Sciatic nerve (tissue), 2 donors: Measurements from ENCODE around the gene TMEM131. TPM values are rescaled to one million over a fixed set of nuclear protein-coding genes. Genes with fewer than 3 reads are reported as not detected.
"Not testable (repeated sequence)": the region's sequence is repeated elsewhere in the genome, so short reads cannot be mapped to it uniquely, and the experiment has no call there.

Experiments
- ATAC-seq: fragments of 200-7000 bp; cut with Tn5 transposase; one replicate; pipeline ENCODE4 v1.9.1; 2020; ENCODE audit warnings: mild to moderate bottlenecking, moderate library complexity
- DNase-seq: peaks from one replicate; pipeline ENCODE4 v3.0.0-alpha.2; 2020; ENCODE audit warnings: low spot score
- intact Hi-C: fragments of 100-400 bp; cut with DNase I; formaldehyde crosslinking; loops from one replicate; pipeline ENCODE4 v1.14.2; 2022
- total RNA-seq: library from RNA; stranded (reverse); fragmentation: NEBNext Ultra II Directional; extraction: Animal tissue kit (Norgen Biotek cat#: 25700); gene quantifications from one replicate; pipeline ENCODE4 v1.2.1, GENCODE V29; 2021
- donor health status: DM: no; HTN: no; CAD: no.
- donor health status: DM: no; HTN: no; CAD: no.

TMEM131 gene
- total RNA-seq, 1 donor from 2014 or later: 43.2 TPM

GRCh38 chr2:98026292-98026691, 30.5 kb upstream of the TMEM131 start:
- no peak for DNase-seq
- intact Hi-C loops: no loop called here
- ATAC-seq: no peak

- intact Hi-C loops: no loop called here
- ATAC-seq: no peak
- DNase-seq: no peak
Observed at GRCh38 chr2:98025481-98026037, 29.8 kb upstream of the TMEM131 start.

GRCh38 chr2:98022067-98022466, 26.3 kb upstream of the TMEM131 start:
- intact Hi-C loops, DNase-seq, ATAC-seq: not testable (repeated sequence)

- intact Hi-C loops: no loop called here
- DNase-seq (no peak), ATAC-seq (no peak)
Observed at GRCh38 chr2:98020992-98021713, 25.4 kb upstream of the TMEM131 start.

GRCh38 chr2:98020516-98020915, 24.8 kb upstream of the TMEM131 start:
- intact Hi-C loops: no loop called here
- no peak for DNase-seq
- no peak for ATAC-seq

- ATAC-seq (no peak), DNase-seq (no peak)
- intact Hi-C loops: no loop called here
Observed at GRCh38 chr2:98016908-98017670, 21.3 kb upstream of the TMEM131 start.

GRCh38 chr2:98015671-98016070, 19.9 kb upstream of the TMEM131 start:
- intact Hi-C loops: no loop called here
- ATAC-seq: no peak
- no peak for DNase-seq

GRCh38 chr2:98014379-98014778, 18.6 kb upstream of the TMEM131 start:
- DNase-seq (no peak), ATAC-seq (no peak)
- intact Hi-C loops: no loop called here

GRCh38 chr2:98013407-98014042, 17.8 kb upstream of the TMEM131 start:
- no peak for ATAC-seq
- no peak for DNase-seq
- intact Hi-C loops: no loop called here

- DNase-seq (no peak), ATAC-seq (peak; percentile 69)
- intact Hi-C loops: no loop called here
Observed at GRCh38 chr2:98012561-98012991, 16.8 kb upstream of the TMEM131 start.

GRCh38 chr2:98009887-98010760, 14.4 kb upstream of the TMEM131 start:
- ATAC-seq (peak; percentile 13), DNase-seq (no peak)
- intact Hi-C loops: no loop called here

- intact Hi-C loops: no loop called here
- ATAC-seq (no peak), DNase-seq (no peak)
Observed at GRCh38 chr2:98008415-98008814, 12.7 kb upstream of the TMEM131 start.

GRCh38 chr2:98006378-98006777, 10.6 kb upstream of the TMEM131 start:
- ATAC-seq (no peak), DNase-seq (no peak)
- intact Hi-C loops: no loop called here

- DNase-seq (no peak), ATAC-seq (no peak)
- intact Hi-C loops: no loop called here
Observed at GRCh38 chr2:98004613-98005012, 8.9 kb upstream of the TMEM131 start.

- no peak for DNase-seq
- intact Hi-C loops: no loop called here
- no peak for ATAC-seq
Observed at GRCh38 chr2:98004047-98004446, 8.3 kb upstream of the TMEM131 start.

- intact Hi-C loops: no loop called here
- ATAC-seq (no peak), DNase-seq (no peak)
Observed at GRCh38 chr2:97999536-97999935, 3.8 kb upstream of the TMEM131 start.

- no peak for ATAC-seq
- intact Hi-C loops: no loop called here
- no peak for DNase-seq
Observed at GRCh38 chr2:97998431-97999005, 2.8 kb upstream of the TMEM131 start.

GRCh38 chr2:97997784-97998392, 2.1 kb upstream of the TMEM131 start:
- DNase-seq (no peak), ATAC-seq (no peak)
- intact Hi-C loops: no loop called here
